A549 treated with RU486 at 1 μM for 4 hours (cell line): ENCODE results near the gene PKP2. TPM values are rescaled to one million over a fixed set of nuclear protein-coding genes. Genes with fewer than 3 reads are reported as not detected.

Experiments used
- total RNA-seq: library from RNA; stranded (reverse); fragments of 200-300 nt; extraction: Qiagen RNA extraction; gene quantifications from 5 replicates; pipeline ENCODE4 v1.2.3, GENCODE V29; 2022; ENCODE audit warnings: low read depth

Gene PKP2
- total RNA-seq, result 1.8 to 3.2 TPM (median 2.4 TPM) in 5 replicates

GRCh38 chr12:32896432-32897280, at the start of gene PKP2:
PKP2 (minus strand) TSS chr12:32896777; CDS start chr12:32896731, 46 bp downstream.

GRCh38 chr12:32755654-32756475, 140.7 kb downstream of the PKP2 start, which contains the start of gene YARS2:
YARS2 (minus strand) TSS chr12:32755897; CDS start chr12:32755874, 23 bp downstream.

Other genes starting within 250 kb of the PKP2 start
- gene DNM1L, start 217.5 kb downstream of the PKP2 start, total RNA-seq, result 35.0 to 52.6 TPM (median 52.5 TPM) in 5 replicates
- 23.7 to 31.1 TPM (median 29.8 TPM) in 5 replicates for gene YARS2, start 140.9 kb downstream of the PKP2 start, total RNA-seq